GM19023 (cell line): ENCODE measurements around the gene NSD1.
"Not testable (repeated sequence)": the region's sequence is repeated elsewhere in the genome, so short reads cannot be mapped to it uniquely, and the experiment has no call there.

ENCODE experiments used
- ATAC-seq: cut with Tn5 transposase; IDR thresholded peaks from one replicate; pipeline ENCODE4 v1.9.1; 2021; ENCODE audit warnings: mild to moderate bottlenecking, moderate library complexity; ENCODE audit not compliant: unreplicated experiment

The NSD1 gene

GRCh38 chr5:177222269-177222668 is 88.7 kb downstream of the NSD1 start:
- no peak for ATAC-seq

DNA sequence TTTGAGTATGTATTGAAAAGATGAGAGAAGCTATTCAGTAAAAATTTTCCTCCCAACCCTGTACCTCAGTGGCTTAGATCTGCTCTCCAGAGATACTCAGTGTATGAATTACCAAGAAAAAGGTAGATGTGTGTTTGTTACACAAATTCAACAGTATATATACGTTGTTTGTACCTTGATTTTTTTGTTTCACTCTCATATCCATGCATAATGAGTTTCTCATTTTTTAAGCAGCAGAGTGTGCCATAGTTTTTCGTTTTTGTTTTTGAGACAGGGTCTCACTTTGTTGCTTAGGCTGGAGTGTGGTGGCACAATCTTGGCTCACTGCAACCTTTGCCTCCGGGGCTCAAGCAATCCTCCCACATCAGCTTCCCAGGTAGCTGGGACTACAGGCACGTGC is 92.2 kb downstream of the NSD1 start:
- ATAC-seq, result no peak

- no peak for ATAC-seq
Observed at GRCh38 chr5:177226860-177227259, 93.3 kb downstream of the NSD1 start.

DNA sequence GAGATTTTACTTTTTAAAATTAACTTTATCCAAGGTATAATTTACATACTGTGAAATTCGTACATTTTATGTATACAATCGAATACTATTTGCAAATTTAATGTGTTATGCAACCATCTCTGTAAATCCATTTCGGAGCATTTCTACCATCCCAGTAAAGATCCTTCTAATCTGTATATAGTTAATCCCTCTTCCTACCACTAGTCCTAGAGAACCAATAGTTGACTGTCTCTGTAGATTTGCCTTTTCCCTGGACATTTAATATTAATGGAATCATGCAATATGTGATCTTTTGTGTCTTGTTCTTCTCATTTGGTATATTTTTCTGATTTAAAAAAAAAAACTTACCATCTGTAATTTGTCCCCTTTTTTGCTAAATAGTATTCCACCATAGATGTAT is 95.2 kb downstream of the NSD1 start:
- ATAC-seq, result no peak

GRCh38 chr5:177230660-177231059 is 97.1 kb downstream of the NSD1 start:
- ATAC-seq, result no peak

DNA sequence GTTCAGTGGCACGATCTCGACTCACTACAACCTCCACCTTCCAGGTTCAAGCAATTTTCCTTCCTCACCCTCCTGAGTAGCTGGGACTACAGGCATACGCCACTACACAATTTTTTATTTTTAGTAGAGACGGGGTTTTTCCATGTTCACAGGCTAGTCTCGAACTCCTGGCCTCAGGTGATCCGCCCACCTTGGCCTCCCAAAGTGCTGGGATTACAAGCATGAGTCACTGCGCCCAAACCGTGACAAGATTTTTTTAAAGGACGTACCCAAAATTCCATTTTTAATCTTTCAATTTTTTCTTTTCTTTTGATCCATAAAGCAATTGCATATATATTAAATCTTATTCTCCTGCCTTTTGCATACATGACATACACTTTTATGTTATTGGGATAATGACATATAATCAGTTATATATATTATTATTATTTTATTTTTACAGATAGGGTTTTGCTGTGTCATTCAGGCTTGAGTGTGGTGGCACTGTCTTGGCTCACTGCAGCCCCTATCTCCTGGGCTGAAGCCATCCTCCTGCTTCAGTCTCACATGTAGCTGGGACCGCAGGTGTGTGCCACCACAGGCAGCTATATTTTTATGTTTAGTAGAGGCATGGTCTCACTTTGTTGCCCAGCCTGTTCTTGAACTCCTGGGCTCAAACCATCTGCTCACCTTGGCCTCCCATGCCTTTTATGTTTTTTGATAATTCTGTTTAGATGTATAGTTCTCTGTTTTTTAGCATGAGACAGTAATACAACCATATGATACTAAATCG is 98.1 kb downstream of the NSD1 start:
- no peak for ATAC-seq

DNA sequence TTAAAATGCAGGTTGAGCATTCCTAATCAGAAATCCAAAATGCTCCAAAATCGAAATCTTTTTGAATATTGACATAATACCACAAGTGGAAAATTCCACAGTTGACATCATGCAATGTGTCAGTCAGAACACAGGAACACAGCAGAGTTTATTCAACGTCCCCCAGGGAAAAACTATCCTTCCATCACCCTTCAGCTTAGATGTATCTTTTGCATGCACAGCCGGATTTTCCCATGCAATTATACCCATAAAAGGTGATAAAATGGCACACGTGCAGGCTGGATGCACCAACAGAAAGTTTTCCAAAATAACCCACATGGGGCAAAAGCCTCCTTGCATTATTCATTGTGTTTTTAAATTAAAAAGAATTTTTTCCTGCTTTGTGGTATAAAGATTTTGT is 98.8 kb downstream of the NSD1 start:
- ATAC-seq, result no peak

DNA sequence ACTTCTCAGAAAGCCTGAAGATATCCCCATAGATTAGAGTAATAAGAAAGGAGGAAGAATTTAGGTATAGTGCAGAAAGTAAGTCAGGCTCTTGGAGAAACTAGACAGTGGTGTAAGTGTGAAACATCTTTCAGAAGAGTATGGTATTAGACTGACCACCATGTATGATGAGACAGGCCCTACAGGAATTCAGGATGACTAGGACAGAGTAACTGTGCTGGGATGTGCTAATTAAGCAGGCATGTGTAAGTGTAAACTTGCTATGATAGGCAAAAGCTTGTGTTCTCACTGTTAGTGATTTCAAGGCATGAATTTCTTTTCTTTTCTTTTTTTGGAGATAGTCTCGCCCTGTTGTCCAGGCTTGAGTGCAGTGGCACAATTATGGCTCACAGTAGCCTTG is 99.2 kb downstream of the NSD1 start:
- no peak for ATAC-seq

GRCh38 chr5:177233206-177233605 is 99.6 kb downstream of the NSD1 start:
- no peak for ATAC-seq

- ATAC-seq, result no peak
Observed at GRCh38 chr5:177233802-177234201, 100.2 kb downstream of the NSD1 start.

GRCh38 chr5:177234841-177235240 is 101.3 kb downstream of the NSD1 start:
- ATAC-seq, result no peak

DNA sequence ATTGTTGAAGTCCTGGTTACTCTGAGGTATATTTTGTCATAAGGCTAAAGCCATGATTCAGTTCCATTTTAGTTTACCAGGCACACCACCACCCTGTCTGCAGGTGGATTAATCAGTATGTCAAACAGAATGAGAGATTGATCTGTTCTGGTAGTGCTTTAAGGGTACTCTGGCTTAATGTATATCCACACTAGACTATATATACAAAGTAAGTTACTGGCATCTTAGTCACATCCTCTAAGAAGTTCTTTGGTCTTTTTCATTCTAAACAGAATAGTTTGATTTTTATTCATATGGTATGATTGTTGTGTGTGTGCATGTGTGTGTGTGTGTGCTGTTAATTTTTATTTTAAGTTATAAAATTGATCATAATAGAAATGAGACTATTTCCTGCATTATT is 108.2 kb downstream of the NSD1 start:
- no peak for ATAC-seq

GRCh38 chr5:177242304-177242703 is 108.7 kb downstream of the NSD1 start:
- ATAC-seq, result no peak

DNA sequence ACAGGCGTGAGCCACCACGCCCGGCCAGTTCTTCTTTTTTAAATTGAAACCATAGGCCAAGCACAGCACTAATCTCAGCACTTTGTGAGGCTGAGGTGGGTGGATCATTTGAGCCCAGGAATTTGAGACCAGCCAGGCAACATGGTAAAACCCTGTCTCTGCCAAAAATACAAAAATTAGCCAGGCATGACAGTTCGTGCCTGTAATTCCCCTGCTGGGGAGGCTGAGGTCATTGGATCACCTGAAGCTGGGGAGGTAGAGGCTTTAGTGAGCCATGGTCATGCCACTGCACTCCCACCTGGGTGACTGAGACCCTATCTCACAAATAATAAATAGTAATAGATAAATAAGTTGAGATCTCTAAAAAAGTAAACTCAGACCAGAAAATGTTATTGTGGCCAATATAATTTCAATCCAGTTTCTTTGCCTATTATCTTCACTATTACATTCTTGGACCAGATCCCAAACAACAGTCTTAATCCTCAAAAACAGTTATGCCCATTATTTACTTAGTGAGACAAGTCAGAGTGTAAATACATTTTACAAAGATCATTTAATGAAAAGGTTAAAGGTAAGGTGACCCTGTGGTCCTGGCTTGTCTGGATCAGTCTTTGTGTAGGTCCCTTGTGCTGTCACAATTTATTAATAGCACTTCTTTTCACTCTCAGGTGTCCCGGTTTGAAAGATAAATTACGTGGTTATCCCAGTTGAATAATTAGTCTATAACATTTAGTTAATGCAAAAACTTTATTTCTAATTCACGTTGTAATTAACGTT is 116.4 kb downstream of the NSD1 start:
- ATAC-seq, result no peak

- ATAC-seq, result no peak
Observed at GRCh38 chr5:177253252-177253651, 119.7 kb downstream of the NSD1 start.

GRCh38 chr5:177256296-177256695 is 122.7 kb downstream of the NSD1 start:
- ATAC-seq, result no peak

GRCh38 chr5:177258711-177259110 is 125.1 kb downstream of the NSD1 start:
- ATAC-seq, result not testable (repeated sequence)

- ATAC-seq, result no peak
Observed at GRCh38 chr5:177260961-177261360, 127.4 kb downstream of the NSD1 start.

DNA sequence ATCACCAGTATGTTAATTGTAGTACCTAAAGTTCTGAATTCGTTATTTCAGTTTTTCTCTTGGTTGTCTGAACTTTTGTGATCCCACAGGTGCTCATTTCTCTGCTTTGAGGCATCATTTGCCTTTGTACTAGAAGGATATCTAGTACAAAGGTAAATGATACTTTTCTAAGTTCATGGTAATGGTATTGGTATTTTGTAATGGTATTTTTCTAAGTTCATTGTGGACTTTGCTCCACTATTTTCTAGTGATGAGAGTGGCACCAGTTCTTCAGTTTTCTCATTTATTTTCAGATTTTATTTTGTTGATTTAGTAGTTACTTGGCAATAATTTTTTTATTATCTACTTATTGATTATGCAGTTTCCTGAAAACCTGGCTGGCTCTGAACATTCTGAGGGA is 127.9 kb downstream of the NSD1 start:
- no peak for ATAC-seq

GRCh38 chr5:177264178-177264577 is 130.6 kb downstream of the NSD1 start:
- ATAC-seq, result no peak

- no peak for ATAC-seq
Observed at GRCh38 chr5:177265395-177265794, 131.8 kb downstream of the NSD1 start.

- ATAC-seq, result no peak
Observed at GRCh38 chr5:177269232-177269895, 135.8 kb downstream of the NSD1 start.
